HCT116 (cell line): ENCODE results near the gene SYP.

ENCODE experiments used
- CTCF ChIP-seq, 3 experiments: fragments of 200-600 bp in 1 of 3; sonication (generic) in 1 of 3; IDR thresholded peaks in 2 of 3; conservative IDR thresholded peaks in 1 of 3; 2 replicates each; pipeline ENCODE4 v1.5.1; 2012 to 2017; ENCODE audit warnings: low read depth in 2 of 3, low read length in 2 of 3, antibody characterized with exemption in 1 of 3, borderline replicate concordance in 1 of 3, control low read depth in 1 of 3, mild to moderate bottlenecking in 1 of 3, mixed read lengths in 1 of 3, mixed run types in 1 of 3, moderate library complexity in 1 of 3; ENCODE audit not compliant: insufficient read depth in 1 of 3
- EZH2 ChIP-seq: fragments of 200-600 bp; sonication (generic); IDR thresholded peaks from 2 replicates; pipeline ENCODE4 v1.6.1; 2017; ENCODE audit warnings: antibody characterized with exemption, mixed run types
- EZH2phosphoT487 ChIP-seq: fragments of 200-600 bp; IDR thresholded peaks from 2 replicates; pipeline ENCODE4 v1.6.1; 2018; ENCODE audit warnings: antibody characterized with exemption, borderline replicate concordance
- JUND ChIP-seq: IDR thresholded peaks from 2 replicates; pipeline ENCODE4 v1.6.1; 2012
- MAX ChIP-seq: IDR thresholded peaks from 2 replicates; pipeline ENCODE4 v1.6.1; 2012
- POLR2A ChIP-seq: IDR thresholded peaks from 2 replicates; pipeline ENCODE4 v1.7.0; 2011; ENCODE audit warnings: borderline replicate concordance; ENCODE audit not compliant: insufficient read depth, insufficient read length; ENCODE audit errors: extremely low read depth
- RAD21 ChIP-seq: IDR thresholded peaks from 2 replicates; pipeline ENCODE4 v1.6.1; 2012; ENCODE audit warnings: low read depth, mild to moderate bottlenecking
- REST ChIP-seq: IDR thresholded peaks from 2 replicates; pipeline ENCODE4 v1.6.1; 2012; ENCODE audit warnings: low read depth
- SIN3A ChIP-seq: IDR thresholded peaks from 2 replicates; pipeline ENCODE4 v1.6.1; 2012; ENCODE audit warnings: low read depth
- TCF7L2 ChIP-seq: IDR thresholded peaks from 2 replicates; pipeline ENCODE4 v1.7.0; 2011; ENCODE audit warnings: borderline replicate concordance, inconsistent platforms; ENCODE audit not compliant: insufficient read depth, insufficient read length; ENCODE audit errors: extremely low read depth
- YY1 ChIP-seq: IDR thresholded peaks from 2 replicates; pipeline ENCODE4 v1.6.1; 2011; ENCODE audit warnings: low read length, low read depth, moderate library complexity, mild to moderate bottlenecking; ENCODE audit not compliant: insufficient replicate concordance; ENCODE audit errors: extremely low read depth
- ZFX ChIP-seq: fragments of 450-650 bp; IDR thresholded peaks from 2 replicates; pipeline ENCODE4 v1.6.1; 2017
- ZNF274 ChIP-seq: fragments of 200-500 bp; sonication (Bioruptor generic); IDR thresholded peaks from 2 replicates; pipeline ENCODE4 v1.6.1; 2014; ENCODE audit warnings: mild to moderate bottlenecking, low read depth, low read length, inconsistent platforms

- TF ChIP-seq EZH2phosphoT487 (no peak), CTCF (IDR thresholded peaks at IDR 0.05 in 2 of 3, conservative IDR thresholded peaks at IDR 0.05 in 1 of 3; ENCODE audit: borderline replicate concordance in 1 of 3, insufficient read depth in 1 of 3, low read depth in 2 of 3, low read length in 2 of 3) (no peak), EZH2 (no peak), MAX (no peak), RAD21 (no peak), YY1 (no peak), ZFX (no peak), TCF7L2 (no peak), SIN3A (no peak), POLR2A (no peak), ZNF274 (no peak), REST (no peak), JUND (no peak)
Observed at GRCh38 chrX:49187028-49187394, 13.0 kb downstream of the SYP start.
